DMS 273 (cell line): ENCODE data around the gene OSTC.
A peak's percentile ranks its signal among the peaks of the same experiment; 100 is the strongest.

ENCODE experiments used
- DNase-seq: peaks from one replicate; lab custom pipeline; 2025; ENCODE audit not compliant: unreplicated experiment; lab: John Stamatoyannopoulos, UW

Gene OSTC

DNA sequence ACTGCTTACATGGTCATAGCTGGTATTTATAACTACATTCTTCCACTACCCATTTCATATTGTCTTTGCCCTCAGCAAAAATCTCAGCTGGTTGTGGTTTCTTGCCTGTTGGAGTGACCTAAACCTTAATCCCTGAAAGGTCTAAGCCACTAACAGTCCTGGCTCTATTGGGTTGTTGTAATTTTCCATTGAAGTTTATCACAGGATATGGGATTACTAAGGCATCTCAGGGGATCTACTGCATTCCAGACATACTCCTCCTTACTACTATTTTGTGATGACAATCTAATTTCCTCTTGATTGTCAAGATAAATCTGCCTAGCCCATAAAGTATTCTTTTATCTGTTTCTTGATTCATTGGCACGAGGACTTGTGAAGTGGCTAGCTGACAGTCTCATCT, 6.2 kb upstream of the OSTC start:
- DNase-seq = no peak

DNA sequence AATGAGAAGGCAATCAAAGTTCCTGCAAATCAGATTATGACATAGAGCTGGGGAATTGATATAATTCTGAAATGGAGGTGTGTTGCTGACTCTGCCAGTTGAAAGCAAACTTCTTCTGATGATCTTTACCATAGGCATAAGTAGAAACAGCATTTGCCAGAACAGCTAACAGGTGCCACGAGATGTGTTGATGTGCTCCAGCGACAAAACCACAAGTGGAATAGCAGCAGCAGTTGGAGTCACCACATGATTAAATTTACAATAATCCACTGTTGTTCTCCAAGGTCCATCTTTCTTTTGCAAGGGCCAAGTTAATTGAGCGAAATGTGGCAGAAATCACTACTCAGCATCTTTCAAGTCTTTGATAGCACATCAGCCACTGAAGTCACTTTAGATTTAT, 3.7 kb upstream of the OSTC start:
- DNase-seq = no peak

DNA sequence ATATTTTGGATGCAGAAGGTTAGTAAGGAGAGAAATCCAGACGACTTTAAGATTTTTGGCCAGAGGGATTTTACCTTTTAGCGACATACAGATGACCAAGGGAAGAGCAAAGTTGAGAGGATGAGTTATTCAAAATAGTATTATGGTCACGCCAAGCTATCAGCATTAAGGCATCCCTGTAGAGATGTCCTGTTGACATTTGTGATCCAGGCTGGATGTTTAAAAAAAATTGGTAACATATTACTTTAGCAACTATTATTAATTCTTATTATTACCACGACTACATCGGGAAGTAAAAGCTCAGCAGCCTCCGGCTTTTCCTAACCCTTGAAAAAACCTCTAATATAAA, 562 bp upstream of the OSTC start:
- DNase-seq = no peak

DNA sequence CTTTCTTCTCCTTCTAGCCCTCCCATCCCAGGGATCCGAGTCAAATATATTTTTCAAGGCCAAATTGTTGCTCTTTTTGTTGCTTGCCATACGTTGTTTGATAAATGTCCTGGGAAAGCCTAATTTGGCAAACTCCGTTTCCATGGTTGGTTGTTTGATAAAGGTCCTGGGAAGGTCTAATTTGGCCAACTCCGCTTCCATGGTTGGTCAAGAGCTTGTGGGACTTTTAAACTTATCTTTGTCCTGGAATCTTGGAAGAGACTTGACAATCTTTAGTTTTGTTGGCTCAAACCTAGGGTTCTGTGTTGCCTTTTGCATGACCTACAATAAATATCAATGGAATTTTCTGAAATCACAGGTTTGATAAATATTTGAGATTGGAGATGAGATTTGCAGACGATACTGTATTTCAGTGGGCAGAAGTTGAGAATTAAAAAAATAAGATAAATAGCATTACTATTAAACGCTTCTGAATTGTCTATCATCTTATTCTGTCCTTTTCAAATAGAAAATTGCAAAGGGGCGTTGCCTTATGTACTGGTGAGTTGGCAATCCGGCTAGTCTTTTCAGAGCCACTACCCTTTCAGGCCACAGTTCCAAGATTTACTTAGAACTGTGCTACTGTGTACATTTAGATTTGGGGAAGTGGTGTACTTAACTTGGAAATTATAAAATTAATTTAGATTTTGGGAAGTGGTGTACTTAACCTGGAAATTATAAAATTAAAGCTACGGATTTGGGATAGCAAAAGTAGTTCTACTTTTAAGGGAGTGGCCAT, 804 bp downstream of the OSTC start:
- peak; percentile 40 for DNase-seq

DNA sequence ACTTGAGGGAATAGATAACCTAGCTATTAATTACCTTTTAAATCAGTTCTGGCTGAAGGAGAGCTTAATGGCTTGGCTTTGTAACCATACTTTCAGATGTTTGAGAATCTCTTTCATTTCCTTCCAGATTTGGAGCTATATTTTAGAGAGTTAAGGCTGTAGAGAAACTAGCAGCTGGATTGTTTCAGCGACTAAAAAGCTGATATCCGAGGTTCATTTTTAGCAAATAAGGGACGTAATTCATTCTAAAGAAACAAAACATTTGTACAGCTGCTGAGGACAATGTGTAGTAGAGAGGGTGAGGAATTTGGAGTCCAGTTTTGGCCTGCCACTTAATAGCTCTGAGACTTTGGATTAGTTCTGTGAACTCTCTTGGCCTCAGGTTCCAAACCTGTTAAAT, 12.2 kb downstream of the OSTC start:
- DNase-seq = no peak

DNA sequence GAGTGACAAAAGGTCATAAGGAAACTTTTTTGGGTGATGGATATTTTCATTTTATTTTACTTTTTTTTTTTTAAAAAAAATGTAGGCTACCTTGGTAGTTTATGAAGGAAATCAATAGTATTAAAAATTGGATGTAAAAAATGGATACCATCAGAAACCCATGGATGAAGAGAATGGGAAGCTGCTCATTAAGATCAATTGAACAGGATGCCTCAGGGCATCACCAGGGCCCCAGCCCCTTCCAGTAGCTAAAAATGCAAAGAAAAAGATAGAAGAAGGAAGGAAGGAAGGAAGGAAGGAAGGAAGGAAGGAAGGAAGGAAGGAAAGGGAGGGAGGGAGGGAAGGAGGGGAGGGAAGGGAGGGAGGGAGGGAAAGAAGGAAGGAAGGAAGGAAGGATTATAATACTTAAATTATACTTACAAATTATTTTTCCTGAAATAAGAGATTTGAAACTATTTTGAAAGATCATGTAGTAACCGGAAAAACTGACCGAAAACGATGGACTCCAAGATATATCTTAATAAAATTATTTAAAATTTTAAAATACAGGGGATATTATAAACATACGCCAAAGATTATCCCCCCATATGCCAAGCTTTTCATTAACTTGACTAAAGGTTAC, 24.1 kb downstream of the OSTC start:
- no peak for DNase-seq

- no peak for DNase-seq
Measured at GRCh38 chr4:108681321-108681809, 31.0 kb downstream of the OSTC start.

DNA sequence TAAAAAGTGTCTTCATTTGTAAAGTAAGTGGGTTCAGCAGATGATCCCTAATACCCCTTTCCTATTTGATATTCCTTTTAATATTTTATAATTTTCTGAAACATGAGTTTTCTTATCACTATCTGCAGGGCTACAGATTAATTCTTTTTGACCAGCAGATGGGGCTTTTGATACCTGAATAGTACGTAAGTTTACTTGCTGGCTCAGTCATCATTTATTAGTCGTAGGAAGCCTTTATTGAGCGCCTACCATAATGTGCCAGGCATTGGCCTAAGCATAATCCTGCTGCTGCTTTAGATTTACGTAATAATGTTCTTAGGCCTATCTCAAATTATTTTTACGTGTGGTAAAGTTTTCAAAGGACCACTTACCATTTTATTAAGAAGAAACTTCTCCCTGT, 33.1 kb downstream of the OSTC start:
- DNase-seq = peak; percentile 53

DNA sequence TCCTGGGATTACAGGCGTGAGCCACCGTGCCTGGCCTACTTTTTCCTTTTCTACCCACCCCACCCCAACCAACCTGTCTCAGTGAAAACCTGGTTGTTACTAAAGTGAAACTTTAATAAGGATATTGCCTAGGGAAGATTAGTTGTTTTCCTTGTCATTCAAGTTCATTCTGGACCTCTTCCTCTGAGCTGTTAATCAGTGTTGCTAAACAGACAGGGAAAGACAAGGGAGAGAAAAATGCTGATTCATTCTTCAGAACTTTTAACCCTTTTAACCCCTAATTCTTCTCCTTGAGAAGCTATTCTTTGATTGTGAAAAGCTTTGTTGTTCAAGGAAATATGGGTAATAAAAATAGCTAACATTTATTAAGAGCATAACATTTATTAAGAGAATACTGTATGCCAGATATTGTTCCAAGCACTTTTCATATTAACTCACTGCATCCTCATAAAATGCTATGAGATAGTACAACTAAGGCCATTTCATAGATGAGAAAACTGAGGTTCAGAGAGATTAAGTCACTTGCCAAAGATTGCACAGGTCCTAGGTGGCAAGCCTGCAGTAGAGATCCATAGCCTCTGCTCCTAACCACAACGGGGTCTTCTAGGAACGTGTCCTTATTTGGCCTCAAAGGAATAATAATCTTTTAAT, 34.8 kb downstream of the OSTC start:
- DNase-seq = no peak

GRCh38 chr4:108690738-108691137, 40.3 kb downstream of the OSTC start:
- DNase-seq = no peak

- no peak for DNase-seq
Measured at GRCh38 chr4:108693211-108693610, 42.8 kb downstream of the OSTC start.

DNA sequence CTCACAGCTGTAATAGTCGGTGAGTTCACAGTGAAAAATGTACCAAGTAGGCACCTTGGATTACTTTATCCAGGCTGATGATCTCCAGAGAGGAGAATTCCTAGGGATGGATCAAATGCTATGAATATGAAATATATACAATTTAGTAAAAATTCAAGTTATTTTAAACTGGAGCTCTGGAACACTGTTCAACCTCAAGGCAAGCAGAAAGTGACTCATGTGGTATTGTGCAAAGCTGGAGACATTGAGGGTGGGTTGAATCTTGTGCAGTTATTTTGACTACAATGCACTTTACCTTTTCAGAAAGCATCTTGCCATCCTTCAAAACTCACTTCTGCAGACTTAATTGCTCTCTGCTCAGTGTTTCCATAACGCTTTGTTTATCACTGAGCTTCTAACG, 43.4 kb downstream of the OSTC start:
- DNase-seq = no peak

GRCh38 chr4:108694423-108694822, 44.0 kb downstream of the OSTC start:
- DNase-seq = no peak

- no peak for DNase-seq
Measured at GRCh38 chr4:108695062-108695461, 44.7 kb downstream of the OSTC start.

DNA sequence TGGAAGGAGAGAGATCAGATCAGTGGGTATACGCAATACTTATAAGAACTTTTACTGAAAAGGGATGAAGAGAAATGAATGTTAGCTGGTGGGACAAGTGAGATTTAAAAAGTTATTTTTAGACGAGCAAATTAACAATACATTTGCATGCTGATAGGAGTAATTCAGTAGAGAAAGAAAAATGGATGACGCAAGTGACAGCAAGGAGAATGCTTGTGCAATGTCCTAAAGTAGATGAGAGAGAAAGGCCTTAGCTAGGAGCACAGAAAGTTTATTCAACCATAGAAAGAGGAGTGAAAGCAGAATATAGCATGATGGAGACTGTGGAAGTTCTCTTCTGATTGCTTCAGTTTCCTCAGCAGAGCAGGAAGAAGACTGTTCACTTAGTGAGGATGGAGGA, 45.8 kb downstream of the OSTC start:
- DNase-seq = no peak

DNA sequence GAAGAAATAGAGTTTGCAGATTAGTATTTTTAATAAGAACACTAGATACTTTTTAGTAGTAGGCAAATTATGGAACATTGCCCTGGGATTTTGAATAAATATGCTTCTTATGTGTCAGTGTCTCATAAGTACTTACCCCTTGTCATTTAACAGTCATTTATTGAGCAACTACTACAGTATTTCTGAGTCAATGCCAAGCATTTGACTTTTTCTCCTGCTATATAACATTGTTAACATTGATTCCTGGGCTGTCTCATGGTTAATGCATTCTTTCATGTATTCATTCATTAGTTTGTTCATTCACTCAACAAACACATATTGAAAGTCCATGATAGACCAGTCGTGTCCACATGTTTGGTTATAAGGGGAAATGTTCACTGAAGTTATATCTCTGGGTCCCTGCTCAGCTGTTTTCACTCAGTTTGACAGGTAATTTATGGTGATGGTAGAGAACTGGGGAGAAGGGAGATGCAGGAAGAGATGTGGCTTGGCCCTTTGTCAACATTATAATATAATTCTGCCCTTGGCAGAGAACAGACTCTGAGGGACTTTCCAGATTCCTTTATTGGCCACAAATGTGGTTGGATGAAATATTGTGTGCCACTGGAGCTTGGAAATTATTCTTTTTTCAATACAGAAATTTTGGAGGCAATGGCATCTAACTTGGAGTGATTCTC, 49.8 kb downstream of the OSTC start:
- DNase-seq = no peak

DNA sequence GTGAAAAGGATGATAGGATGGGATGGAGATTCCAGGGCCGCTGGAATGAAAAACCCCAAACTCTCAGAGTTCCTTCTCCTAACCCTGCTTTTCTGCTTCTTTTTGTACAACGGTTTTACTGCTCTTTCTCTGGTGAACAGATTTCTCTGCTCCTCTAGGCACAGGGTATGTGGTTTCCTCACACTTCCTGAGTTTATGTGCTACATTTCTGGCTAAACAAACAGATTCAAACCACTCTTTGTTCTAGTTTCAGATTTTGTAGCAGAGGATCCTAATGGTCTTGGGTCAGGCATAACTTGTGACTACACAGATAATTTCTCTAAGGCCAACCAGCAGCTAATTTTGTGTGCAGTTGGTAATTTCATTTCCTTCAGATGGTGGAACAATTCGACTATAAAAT, 52.6 kb downstream of the OSTC start:
- no peak for DNase-seq

DNA sequence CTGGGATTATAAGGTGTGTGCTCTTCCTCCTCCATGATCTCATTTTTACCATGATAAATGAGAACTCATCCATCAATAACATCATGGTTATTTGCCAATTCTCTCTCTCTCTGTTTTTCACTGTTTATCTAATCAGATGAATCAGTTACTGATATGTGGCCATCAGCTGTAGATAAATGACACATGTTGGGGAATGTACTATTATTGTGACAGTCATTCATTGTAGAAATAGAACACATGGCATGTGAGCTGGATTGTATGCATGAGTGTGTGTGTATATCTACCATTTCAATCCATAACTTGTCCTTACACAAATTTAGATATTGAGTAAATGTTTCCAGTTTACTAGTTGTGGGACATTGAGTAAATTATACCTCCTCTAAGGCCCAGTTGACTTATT, 53.0 kb downstream of the OSTC start:
- no peak for DNase-seq

DNA sequence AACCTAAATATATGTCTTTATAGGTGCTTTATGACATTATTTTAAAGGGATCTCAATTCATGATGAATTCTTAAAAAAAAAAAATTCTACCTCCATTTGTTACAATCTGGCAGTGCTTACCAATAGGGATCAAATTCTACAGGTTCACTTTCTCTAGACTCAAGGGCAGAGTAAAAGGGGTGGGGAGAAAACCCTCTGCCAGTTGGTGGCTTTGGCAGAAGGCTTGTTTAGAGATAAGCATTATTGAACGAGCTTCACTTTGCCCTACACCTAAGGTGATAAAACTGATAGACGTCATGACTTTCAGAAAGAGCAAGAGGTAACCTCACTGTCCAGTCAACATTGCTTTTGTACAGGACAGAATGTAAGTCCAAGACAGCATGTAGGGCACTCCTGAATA, 53.6 kb downstream of the OSTC start:
- no peak for DNase-seq

GRCh38 chr4:108706289-108706688, 55.9 kb downstream of the OSTC start:
- DNase-seq = no peak

- DNase-seq = no peak
Measured at GRCh38 chr4:108709234-108709633, 58.8 kb downstream of the OSTC start.

DNA sequence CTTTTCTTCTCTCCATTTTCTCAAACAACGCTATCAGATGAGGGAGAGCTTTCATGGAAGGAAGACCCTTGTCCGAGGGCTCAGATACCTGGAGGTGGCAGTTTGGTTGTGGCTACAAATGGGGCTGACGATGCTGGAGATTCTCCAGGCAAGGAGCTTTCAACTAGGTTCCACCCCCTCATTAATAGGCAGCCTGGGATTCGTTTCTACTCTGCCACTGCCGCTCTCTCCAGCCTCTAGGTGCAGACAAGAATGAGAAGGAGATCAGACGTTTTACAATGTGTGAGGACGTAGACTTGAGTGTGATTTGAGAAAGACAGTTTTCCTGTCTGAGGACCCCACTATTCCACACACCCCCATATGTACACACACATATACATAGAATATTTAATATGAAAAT, 59.3 kb downstream of the OSTC start:
- DNase-seq = no peak
